HEK293 (cell line): Measurements from ENCODE around the gene SIK3.

Source experiments
- CTCF ChIA-PET: fragments of 350-600 bp; formaldehyde crosslinking; extraction: SDS; loops from one replicate; lab custom pipeline; 2021; ENCODE audit warnings: antibody characterized with exemption; lab: Yijun Ruan, JAX
- POLR2A ChIA-PET: fragments of 300-600 bp; formaldehyde crosslinking; extraction: SDS; loops from one replicate; lab custom pipeline; 2020; ENCODE audit warnings: antibody characterized with exemption, inconsistent platforms; lab: Yijun Ruan, JAX
- H3K27ac ChIP-seq: fragments of 200-500 bp; sonication (Bioruptor generic); 2 replicates; pipeline ENCODE4 v1.5.1; 2014; ENCODE audit warnings: low read depth, low read length, control low read depth, inconsistent platforms; ENCODE audit errors: extremely low read depth
- H3K36me3 ChIP-seq, 2 experiments: fragments of 200-500 bp in 1 of 2; sonication (Bioruptor generic) in 1 of 2; 1 replicate in 1 of 2; 2 replicates in 1 of 2; pipeline ENCODE4 v1.5.1; 2014 to 2017; ENCODE audit warnings: inconsistent platforms in 2 of 2, low read length in 2 of 2; ENCODE audit not compliant: control insufficient read depth in 2 of 2, insufficient read depth in 1 of 2
- H3K4me1 ChIP-seq: fragments of 200-500 bp; sonication (Bioruptor generic); 2 replicates; pipeline ENCODE4 v1.5.1; 2014; ENCODE audit warnings: mild to moderate bottlenecking, low read length, inconsistent platforms; ENCODE audit not compliant: control insufficient read depth, insufficient read depth
- H3K4me3 ChIP-seq: 2 replicates; pipeline ENCODE4 v1.5.1; 2011; ENCODE audit warnings: low read depth, mild to moderate bottlenecking, control low read depth, low read length, moderate library complexity
- H3K9me3 ChIP-seq: fragments of 200-500 bp; sonication (Bioruptor generic); 2 replicates; pipeline ENCODE4 v1.5.1; 2014; ENCODE audit warnings: low read depth, low read length, inconsistent platforms; ENCODE audit not compliant: control insufficient read depth, insufficient read depth
- FEZF1 ChIP-seq: fragments of 450-650 bp; formaldehyde crosslinking; IDR thresholded peaks from 2 replicates; pipeline ENCODE4 v1.5.1; 2016; ENCODE audit warnings: missing biosample characterization, missing genetic modification characterization
- HOXC10 ChIP-seq: sonication (generic); formaldehyde crosslinking; IDR thresholded peaks from 2 replicates; pipeline ENCODE4 v1.8.1; 2023; ENCODE audit warnings: mild to moderate bottlenecking, missing genetic modification reagents
- INSM2 ChIP-seq: fragments of 450-650 bp; formaldehyde crosslinking; IDR thresholded peaks from 2 replicates; pipeline ENCODE4 v1.5.1; 2016; ENCODE audit warnings: missing biosample characterization, missing genetic modification characterization
- KLF7 ChIP-seq: fragments of 450-650 bp; formaldehyde crosslinking; IDR thresholded peaks from 2 replicates; pipeline ENCODE4 v1.5.1; 2016; ENCODE audit warnings: missing biosample characterization, missing genetic modification characterization, borderline replicate concordance
- KLF9 ChIP-seq: fragments of 450-650 bp; formaldehyde crosslinking; IDR thresholded peaks from 2 replicates; pipeline ENCODE4 v1.5.1; 2016; ENCODE audit warnings: missing biosample characterization, missing genetic modification characterization, low read depth
- MYNN ChIP-seq: fragments of 450-650 bp; formaldehyde crosslinking; IDR thresholded peaks from 2 replicates; pipeline ENCODE4 v1.5.1; 2016; ENCODE audit warnings: missing biosample characterization, missing genetic modification characterization, borderline replicate concordance
- PRDM1 ChIP-seq: fragments of 450-650 bp; formaldehyde crosslinking; IDR thresholded peaks from 2 replicates; pipeline ENCODE4; 2016; ENCODE audit warnings: missing biosample characterization, missing genetic modification characterization
- SP7 ChIP-seq: fragments of 450-650 bp; formaldehyde crosslinking; IDR thresholded peaks from 2 replicates; pipeline ENCODE4 v1.5.1; 2016; ENCODE audit warnings: missing biosample characterization, missing genetic modification characterization
- ZBTB48 ChIP-seq: fragments of 450-650 bp; formaldehyde crosslinking; IDR thresholded peaks from 2 replicates; pipeline ENCODE4 v1.5.1; 2016; ENCODE audit warnings: missing biosample characterization, missing genetic modification characterization
- ZEB2 ChIP-seq: fragments of 450-650 bp; formaldehyde crosslinking; IDR thresholded peaks from 2 replicates; pipeline ENCODE4 v1.5.1; 2016; ENCODE audit warnings: missing biosample characterization, missing genetic modification characterization
- ZFHX2 ChIP-seq: fragments of 450-650 bp; formaldehyde crosslinking; conservative IDR thresholded peaks from 2 replicates; pipeline ENCODE4 v1.5.1; 2016; ENCODE audit warnings: missing biosample characterization, missing genetic modification characterization
- ZNF221 ChIP-seq: fragments of 450-650 bp; formaldehyde crosslinking; IDR thresholded peaks from 2 replicates; pipeline ENCODE4 v1.5.1; 2017; ENCODE audit warnings: missing biosample characterization, missing genetic modification characterization, borderline replicate concordance
- ZNF350 ChIP-seq: fragments of 450-650 bp; formaldehyde crosslinking; IDR thresholded peaks from 2 replicates; pipeline ENCODE4 v1.5.0; 2017; ENCODE audit warnings: missing biosample characterization, mild to moderate bottlenecking, missing genetic modification characterization
- ZNF416 ChIP-seq: fragments of 450-650 bp; formaldehyde crosslinking; IDR thresholded peaks from 2 replicates; pipeline ENCODE4 v1.5.1; 2016; ENCODE audit warnings: missing biosample characterization, missing genetic modification characterization
- ZNF488 ChIP-seq: fragments of 450-650 bp; formaldehyde crosslinking; IDR thresholded peaks from 2 replicates; pipeline ENCODE4 v1.5.1; 2016; ENCODE audit warnings: missing biosample characterization, missing genetic modification characterization
- ZNF624 ChIP-seq: fragments of 450-650 bp; formaldehyde crosslinking; IDR thresholded peaks from 2 replicates; pipeline ENCODE4 v1.5.1; 2017; ENCODE audit warnings: missing biosample characterization, missing genetic modification characterization
- ZNF629 ChIP-seq: fragments of 450-650 bp; formaldehyde crosslinking; IDR thresholded peaks from 2 replicates; pipeline ENCODE4 v1.5.1; 2017; ENCODE audit warnings: missing biosample characterization, missing genetic modification characterization
- ZNF658 ChIP-seq: fragments of 450-650 bp; formaldehyde crosslinking; IDR thresholded peaks from 2 replicates; pipeline ENCODE4; 2016; ENCODE audit warnings: missing biosample characterization, missing genetic modification characterization
- ZNF660 ChIP-seq: fragments of 450-650 bp; IDR thresholded peaks from 2 replicates; pipeline ENCODE4 v1.5.1; 2018; ENCODE audit warnings: missing biosample characterization, mild to moderate bottlenecking, missing genetic modification characterization
- ZNF677 ChIP-seq: fragments of 450-650 bp; IDR thresholded peaks from 2 replicates; pipeline ENCODE4 v1.5.0; 2018; ENCODE audit warnings: missing biosample characterization, mild to moderate bottlenecking, missing genetic modification characterization, moderate library complexity
- ZNF776 ChIP-seq: fragments of 450-650 bp; formaldehyde crosslinking; IDR thresholded peaks from 2 replicates; pipeline ENCODE4 v1.5.0; 2017; ENCODE audit warnings: missing biosample characterization, missing genetic modification characterization, borderline replicate concordance
- TF ChIP-seq, protein P1 (sequence below): IDR thresholded peaks from 2 replicates; pipeline ENCODE4 v1.6.1; 2011; ENCODE audit warnings: mild to moderate bottlenecking, low read depth, low read length, borderline replicate concordance
- TF ChIP-seq, protein P2 (sequence below): fragments of 450-650 bp; formaldehyde crosslinking; IDR thresholded peaks from 2 replicates; pipeline ENCODE4 v1.5.1; 2016; ENCODE audit warnings: missing biosample characterization, missing genetic modification characterization
- TF ChIP-seq, protein P3 (sequence below): fragments of 450-650 bp; formaldehyde crosslinking; IDR thresholded peaks from 2 replicates; pipeline ENCODE4 v1.5.1; 2017; ENCODE audit warnings: missing biosample characterization, mild to moderate bottlenecking, missing genetic modification characterization, moderate library complexity

SIK3 gene

DNA sequence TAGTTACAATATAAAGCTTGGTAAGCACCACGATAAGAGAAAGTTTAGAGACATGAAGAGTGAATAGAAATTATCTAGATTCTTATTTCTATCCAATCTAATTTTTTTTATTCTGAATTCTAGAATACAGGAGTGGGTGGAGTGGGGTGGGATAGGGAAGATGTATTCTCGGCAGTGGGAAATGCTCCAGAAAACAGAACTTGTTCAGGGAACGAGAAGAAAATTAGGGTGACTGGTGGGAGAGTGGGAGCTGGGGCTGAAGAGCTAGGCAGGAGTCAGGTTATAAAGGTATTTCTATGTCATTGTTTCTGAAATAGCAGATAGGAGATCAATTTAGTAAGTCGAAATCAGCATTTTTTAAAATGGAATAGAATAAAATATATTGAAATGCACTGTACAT, 207.6 kb downstream of the SIK3 start:
- Histone ChIP-seq H3K27ac (no peak overlapping the region), H3K4me1 (no peaks in the 10 kb centered on the region)
- CTCF ChIA-PET = interaction anchor here (0.8 to 3.3 kb wide), 5 partner anchors 10 to 216 kb away, joined by 3 to 22 read pairs (median 4); no protein-coding TSS in a partner anchor
- TF ChIP-seq ZNF776 (no peak), HOXC10 (CRISPR knock-in tag) (no peak), MYNN (tag by site-specific recombination) (no peak), KLF7 (tag by site-specific recombination) (no peak), ZNF677 (tag by site-specific recombination) (no peak), ZNF350 (tag by site-specific recombination) (no peak), ZBTB48 (tag by site-specific recombination) (no peak)
- TF ChIP-seq, protein P1, sequence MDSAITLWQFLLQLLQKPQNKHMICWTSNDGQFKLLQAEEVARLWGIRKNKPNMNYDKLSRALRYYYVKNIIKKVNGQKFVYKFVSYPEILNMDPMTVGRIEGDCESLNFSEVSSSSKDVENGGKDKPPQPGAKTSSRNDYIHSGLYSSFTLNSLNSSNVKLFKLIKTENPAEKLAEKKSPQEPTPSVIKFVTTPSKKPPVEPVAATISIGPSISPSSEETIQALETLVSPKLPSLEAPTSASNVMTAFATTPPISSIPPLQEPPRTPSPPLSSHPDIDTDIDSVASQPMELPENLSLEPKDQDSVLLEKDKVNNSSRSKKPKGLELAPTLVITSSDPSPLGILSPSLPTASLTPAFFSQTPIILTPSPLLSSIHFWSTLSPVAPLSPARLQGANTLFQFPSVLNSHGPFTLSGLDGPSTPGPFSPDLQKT = no peak
- TF ChIP-seq, protein P2, sequence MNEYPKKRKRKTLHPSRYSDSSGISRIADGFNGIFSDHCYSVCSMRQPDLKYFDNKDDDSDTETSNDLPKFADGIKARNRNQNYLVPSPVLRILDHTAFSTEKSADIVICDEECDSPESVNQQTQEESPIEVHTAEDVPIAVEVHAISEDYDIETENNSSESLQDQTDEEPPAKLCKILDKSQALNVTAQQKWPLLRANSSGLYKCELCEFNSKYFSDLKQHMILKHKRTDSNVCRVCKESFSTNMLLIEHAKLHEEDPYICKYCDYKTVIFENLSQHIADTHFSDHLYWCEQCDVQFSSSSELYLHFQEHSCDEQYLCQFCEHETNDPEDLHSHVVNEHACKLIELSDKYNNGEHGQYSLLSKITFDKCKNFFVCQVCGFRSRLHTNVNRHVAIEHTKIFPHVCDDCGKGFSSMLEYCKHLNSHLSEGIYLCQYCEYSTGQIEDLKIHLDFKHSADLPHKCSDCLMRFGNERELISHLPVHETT (tag by site-specific recombination) = no peak
- TF ChIP-seq, all 188 proteins: peak for 0
- H3K4me3 ChIP-seq = no peak overlapping the region
- no peaks in the 10 kb centered on the region for H3K9me3 ChIP-seq
- peaks cover 0 to 35% of the 10 kb centered on the region in 2 experiments; a peak in 1 of 3 replicates for H3K36me3 ChIP-seq
- POLR2A ChIA-PET = no interaction called here

DNA sequence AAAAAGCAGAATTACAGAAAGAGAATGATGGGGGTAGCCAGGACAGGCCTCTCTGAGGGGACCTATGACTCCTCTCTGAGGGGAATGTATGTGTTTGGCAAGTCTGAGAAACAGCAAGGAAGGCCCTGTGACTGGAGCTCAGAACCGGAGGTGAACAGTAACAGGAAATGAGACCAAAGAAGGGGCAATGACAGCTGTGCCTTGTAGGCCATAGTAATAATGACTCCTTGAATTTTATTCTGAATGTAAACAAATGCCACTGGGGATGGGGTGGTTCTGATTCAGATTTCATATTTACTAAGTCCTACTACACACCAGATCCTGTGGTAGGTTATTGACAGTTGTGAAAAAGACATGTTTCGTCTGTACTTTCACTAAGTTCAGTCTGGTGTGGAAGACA, 208.0 kb downstream of the SIK3 start:
- ChIA-PET POLR2A (no interaction called here), CTCF (interaction anchor here (0.8 to 3.3 kb wide), 5 partner anchors 10 to 216 kb away, joined by 3 to 22 read pairs (median 4); no protein-coding TSS in a partner anchor)
- Histone ChIP-seq H3K36me3 (peaks cover 0 to 31% of the 10 kb centered on the region in 2 experiments; a peak in 1 of 3 replicates), H3K4me1 (no peaks in the 10 kb centered on the region), H3K4me3 (no peak overlapping the region), H3K9me3 (no peaks in the 10 kb centered on the region), H3K27ac (no peak overlapping the region)
- TF ChIP-seq FEZF1 (tag by site-specific recombination) = no peak
- no peak for TF ChIP-seq PRDM1 (tag by site-specific recombination)
- TF ChIP-seq ZNF221 = no peak
- no peak for TF ChIP-seq ZNF658 (tag by site-specific recombination)
- no peak for TF ChIP-seq ZNF416 (tag by site-specific recombination)
- no peak for TF ChIP-seq ZNF488 (tag by site-specific recombination)
- TF ChIP-seq ZFHX2 (tag by site-specific recombination) = no peak
- TF ChIP-seq, protein P1 = no peak
- no peak for TF ChIP-seq INSM2 (tag by site-specific recombination)
- TF ChIP-seq ZNF660 (tag by site-specific recombination) = no peak
- no peak for TF ChIP-seq SP7 (tag by site-specific recombination)
- TF ChIP-seq ZEB2 (tag by site-specific recombination) = no peak
- TF ChIP-seq ZNF629 (tag by site-specific recombination) = no peak
- TF ChIP-seq, protein P3, sequence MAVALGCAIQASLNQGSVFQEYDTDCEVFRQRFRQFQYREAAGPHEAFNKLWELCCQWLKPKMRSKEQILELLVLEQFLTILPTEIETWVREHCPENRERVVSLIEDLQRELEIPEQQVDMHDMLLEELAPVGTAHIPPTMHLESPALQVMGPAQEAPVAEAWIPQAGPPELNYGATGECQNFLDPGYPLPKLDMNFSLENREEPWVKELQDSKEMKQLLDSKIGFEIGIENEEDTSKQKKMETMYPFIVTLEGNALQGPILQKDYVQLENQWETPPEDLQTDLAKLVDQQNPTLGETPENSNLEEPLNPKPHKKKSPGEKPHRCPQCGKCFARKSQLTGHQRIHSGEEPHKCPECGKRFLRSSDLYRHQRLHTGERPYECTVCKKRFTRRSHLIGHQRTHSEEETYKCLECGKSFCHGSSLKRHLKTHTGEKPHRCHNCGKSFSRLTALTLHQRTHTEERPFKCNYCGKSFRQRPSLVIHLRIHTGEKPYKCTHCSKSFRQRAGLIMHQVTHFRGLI (tag by site-specific recombination) = no peak
- no peak for TF ChIP-seq KLF9 (tag by site-specific recombination)
- TF ChIP-seq ZNF624 (tag by site-specific recombination) = no peak
